T-helper 17 cell (primary cell): ENCODE data around the gene KDM2A. TPM values are rescaled to one million over a fixed set of nuclear protein-coding genes. Genes with fewer than 3 reads are reported as not detected.
A peak's percentile ranks its signal among the peaks of the same experiment; 100 is the strongest.

Experiments
- ATAC-seq: fragments of 150-1000 bp; cut with Tn5 transposase; 2 replicates; pipeline ENCODE4 v1.10.0; 2021; ENCODE audit warnings: mild to moderate bottlenecking, moderate library complexity
- DNase-seq, 3 donors: peaks; one replicate each; pipeline versions ENCODE4 v3.0.0 to v3.0.0-alpha.2; 2020 to 2021
- H3K9me3 ChIP-seq: one replicate; pipeline ENCODE4 v1.7.0; 2013; ENCODE audit warnings: low read length, mild to moderate bottlenecking; ENCODE audit not compliant: control insufficient read depth, poor library complexity, severe bottlenecking
- H3K27ac Mint-ChIP-seq: one replicate; pipeline ENCODE4 v1.8.0; 2022; ENCODE audit warnings: mild to moderate bottlenecking, moderate library complexity, mixed read lengths
- H3K27me3 Mint-ChIP-seq: one replicate; pipeline ENCODE4 v1.8.0; 2022; ENCODE audit warnings: mixed read lengths
- H3K36me3 Mint-ChIP-seq: one replicate; pipeline ENCODE4 v1.8.0; 2022; ENCODE audit warnings: low read depth, mixed read lengths
- H3K4me1 Mint-ChIP-seq: one replicate; pipeline ENCODE4 v1.8.0; 2022; ENCODE audit warnings: mild to moderate bottlenecking, mixed read lengths
- H3K4me3 Mint-ChIP-seq: one replicate; pipeline ENCODE4 v1.8.0; 2022; ENCODE audit warnings: mild to moderate bottlenecking, moderate library complexity, mixed read lengths
- total RNA-seq, 4 donors: library from RNA in 2 of 4; stranded (reverse) in 2 of 4; gene quantifications; one replicate each; pipeline ENCODE4 v1.2.3 and lab custom pipeline; 2022 to 2026

Gene KDM2A
- total RNA-seq, 2 donors from 2014 or later: 366 to 425 TPM

GRCh38 chr11:67301313-67301921 lies 182.4 kb downstream of the KDM2A start:
- H3K27me3 Mint-ChIP-seq: no peaks in the 10 kb centered on the region
- no peak overlapping the region for H3K27ac Mint-ChIP-seq
- no peak overlapping the region for H3K4me3 Mint-ChIP-seq
- ATAC-seq (no peak), DNase-seq (peak in 1 of 3 donors; percentile 5)
- H3K36me3 Mint-ChIP-seq: peaks cover 4% of the 10 kb centered on the region
- H3K9me3 ChIP-seq: no peaks in the 10 kb centered on the region
- H3K4me1 Mint-ChIP-seq: peaks cover 18% of the 10 kb centered on the region

- H3K36me3 Mint-ChIP-seq: peaks cover under 1% of the 10 kb centered on the region
- no peaks in the 10 kb centered on the region for H3K27me3 Mint-ChIP-seq
- DNase-seq (peak in 1 of 3 donors; percentile 6), ATAC-seq (no peak)
- peaks cover 18% of the 10 kb centered on the region for H3K4me1 Mint-ChIP-seq
- H3K27ac Mint-ChIP-seq: peak overlapping the region; percentile 61
- H3K4me3 Mint-ChIP-seq: peak overlapping the region; percentile 74
- H3K9me3 ChIP-seq: no peaks in the 10 kb centered on the region
Measured at GRCh38 chr11:67301951-67302516, 183.0 kb downstream of the KDM2A start.

GRCh38 chr11:67302571-67303131 lies 183.6 kb downstream of the KDM2A start:
- peak; percentile 25 for ATAC-seq
- Mint-ChIP-seq H3K36me3 (no peaks in the 10 kb centered on the region), H3K27me3 (no peaks in the 10 kb centered on the region), H3K4me3 (peak overlapping the region; percentile 74), H3K27ac (peak overlapping the region; percentile 61), H3K4me1 (peaks cover 18% of the 10 kb centered on the region)
- DNase-seq: no peak
- no peaks in the 10 kb centered on the region for H3K9me3 ChIP-seq

GRCh38 chr11:67303132-67303834 lies 184.2 kb downstream of the KDM2A start, which contains the start of gene SSH3:
Gene SSH3, plus strand, starts transcription at chr11:67303530. Its CDS starts 96 bp downstream, at chr11:67303626.
- ATAC-seq: peak; percentile 79
- peak within 1 kb of the TSS; percentile 61 for H3K27ac Mint-ChIP-seq

GRCh38 chr11:67303835-67304411 lies 184.9 kb downstream of the KDM2A start:
- no peak for DNase-seq
- Mint-ChIP-seq H3K27ac (no peak overlapping the region), H3K4me1 (peaks cover 11% of the 10 kb centered on the region), H3K4me3 (peak overlapping the region; percentile 74), H3K27me3 (no peaks in the 10 kb centered on the region), H3K36me3 (no peaks in the 10 kb centered on the region)
- peak; percentile 40 for ATAC-seq
- H3K9me3 ChIP-seq: no peaks in the 10 kb centered on the region

More at GRCh38 chr11:67303132-67303834, 184.2 kb downstream of the KDM2A start, which contains the start of gene SSH3:
- Mint-ChIP-seq H3K27me3 (no peaks in the 10 kb centered on the region), H3K36me3 (no peaks in the 10 kb centered on the region), H3K4me1 (peaks cover 15% of the 10 kb centered on the region), H3K4me3 (peak within 1 kb of the TSS; percentile 74)
- DNase-seq: peak in 2 of 3 donors; percentile 41 to 50
- H3K9me3 ChIP-seq: no peaks in the 10 kb centered on the region

GRCh38 chr11:67304511-67305113 lies 185.5 kb downstream of the KDM2A start:
- ATAC-seq (no peak), DNase-seq (no peak)
- Mint-ChIP-seq H3K4me1 (peaks cover 11% of the 10 kb centered on the region), H3K27ac (peak overlapping the region; percentile 14), H3K4me3 (peak overlapping the region; percentile 74), H3K27me3 (no peaks in the 10 kb centered on the region), H3K36me3 (no peaks in the 10 kb centered on the region)
- H3K9me3 ChIP-seq: no peaks in the 10 kb centered on the region

- Mint-ChIP-seq H3K27me3 (no peaks in the 10 kb centered on the region), H3K27ac (no peak overlapping the region), H3K4me3 (no peak overlapping the region), H3K4me1 (peaks cover 8% of the 10 kb centered on the region), H3K36me3 (no peaks in the 10 kb centered on the region)
- no peaks in the 10 kb centered on the region for H3K9me3 ChIP-seq
- ATAC-seq (no peak), DNase-seq (no peak)
Measured at GRCh38 chr11:67306769-67307544, 187.9 kb downstream of the KDM2A start.

GRCh38 chr11:67307545-67308001 lies 188.5 kb downstream of the KDM2A start:
- no peak for DNase-seq
- no peak overlapping the region for H3K4me3 Mint-ChIP-seq
- peaks cover 12% of the 10 kb centered on the region for H3K4me1 Mint-ChIP-seq
- H3K9me3 ChIP-seq: no peaks in the 10 kb centered on the region
- no peaks in the 10 kb centered on the region for H3K27me3 Mint-ChIP-seq
- no peaks in the 10 kb centered on the region for H3K36me3 Mint-ChIP-seq
- H3K27ac Mint-ChIP-seq: no peak overlapping the region
- ATAC-seq: no peak

Other genes with a start within 250 kb of the KDM2A start
- 1 to 10 TPM; 5.8 to 7.4 TPM for gene PC, start 160.9 kb upstream of the KDM2A start, total RNA-seq
- gene C11orf86, start 144.0 kb upstream of the KDM2A start, total RNA-seq: not detected
- not detected for gene SYT12, start 96.1 kb upstream of the KDM2A start, total RNA-seq
- not detected for gene RHOD, start 62.4 kb upstream of the KDM2A start, total RNA-seq
- gene GRK2, start 147.2 kb downstream of the KDM2A start, total RNA-seq: 100 to 1,000 TPM; 264 to 276 TPM
- 100 to 1,000 TPM; 174 to 220 TPM for gene ANKRD13D, start 170.0 kb downstream of the KDM2A start, total RNA-seq
- gene SSH3, start 184.3 kb downstream of the KDM2A start, total RNA-seq: 10 to 100 TPM; 12.8 to 17.8 TPM
- gene POLD4, start 234.3 kb downstream of the KDM2A start, total RNA-seq: 10 to 100 TPM; 45.9 to 61.0 TPM